GM19239 (cell line): ENCODE data around the gene GRB14.
A peak's percentile ranks its signal among the peaks of the same experiment; 100 is the strongest.
"Not testable (repeated sequence)": the region's sequence is repeated elsewhere in the genome, so short reads cannot be mapped to it uniquely, and the experiment has no call there.

Experiments used
- DNase-seq: peaks from one replicate; pipeline ENCODE4 v3.0.0; 2011; ENCODE audit warnings: low spot score; ENCODE audit not compliant: insufficient read length
- FAIRE-seq: peaks from 2 replicates; lab custom pipeline; 2011; peaks lifted over from hg19 to GRCh38; lab: Jason Lieb, UNC

The GRB14 gene

GRCh38 chr2:164561416-164561815, 59.9 kb downstream of the GRB14 start:
- no peak for DNase-seq
- no peak for FAIRE-seq

- DNase-seq (no peak), FAIRE-seq (no peak)
These were observed 60.4 kb downstream of the GRB14 start for GRCh38 chr2:164560902-164561301.

- FAIRE-seq (no peak), DNase-seq (no peak)
These were observed 61.0 kb downstream of the GRB14 start for GRCh38 chr2:164560181-164560792.

- no peak for DNase-seq
These were observed 62.8 kb downstream of the GRB14 start for GRCh38 chr2:164558450-164558849.

GRCh38 chr2:164554487-164554886, 66.8 kb downstream of the GRB14 start:
- FAIRE-seq, result no peak

More at GRCh38 chr2:164558450-164558849, 62.8 kb downstream of the GRB14 start:
- no peak for FAIRE-seq

GRCh38 chr2:164551519-164551918, 69.8 kb downstream of the GRB14 start:
- DNase-seq, result no peak
- FAIRE-seq, result no peak

More at GRCh38 chr2:164554487-164554886, 66.8 kb downstream of the GRB14 start:
- no peak for DNase-seq

GRCh38 chr2:164549705-164550104, 71.6 kb downstream of the GRB14 start:
- FAIRE-seq, result not testable (repeated sequence)

GRCh38 chr2:164545484-164545883, 75.8 kb downstream of the GRB14 start:
- FAIRE-seq, result no peak

More at GRCh38 chr2:164549705-164550104, 71.6 kb downstream of the GRB14 start:
- DNase-seq, result not testable (repeated sequence)

GRCh38 chr2:164542581-164543021, 78.7 kb downstream of the GRB14 start:
- FAIRE-seq, result no peak
- no peak for DNase-seq

More at GRCh38 chr2:164545484-164545883, 75.8 kb downstream of the GRB14 start:
- no peak for DNase-seq

GRCh38 chr2:164538240-164538866, 82.9 kb downstream of the GRB14 start:
- FAIRE-seq (peak; percentile 26), DNase-seq (no peak)

GRCh38 chr2:164535280-164536025, 85.8 kb downstream of the GRB14 start:
- DNase-seq (no peak), FAIRE-seq (no peak)

- no peak for DNase-seq
- FAIRE-seq, result no peak
These were observed 90.8 kb downstream of the GRB14 start for GRCh38 chr2:164530464-164530863.

- FAIRE-seq, result no peak
- no peak for DNase-seq
These were observed 97.6 kb downstream of the GRB14 start for GRCh38 chr2:164523726-164524125.

- no peak for FAIRE-seq
- no peak for DNase-seq
These were observed 98.3 kb downstream of the GRB14 start for GRCh38 chr2:164523009-164523408.

GRCh38 chr2:164522561-164522981, 98.7 kb downstream of the GRB14 start:
- FAIRE-seq (no peak), DNase-seq (no peak)

- FAIRE-seq, result no peak
- DNase-seq, result no peak
These were observed 105.5 kb downstream of the GRB14 start for GRCh38 chr2:164515734-164516133.

- no peak for DNase-seq
- no peak for FAIRE-seq
These were observed 106.3 kb downstream of the GRB14 start for GRCh38 chr2:164515030-164515429.

- DNase-seq, result no peak
- FAIRE-seq, result no peak
These were observed 106.8 kb downstream of the GRB14 start for GRCh38 chr2:164514491-164514890.

- FAIRE-seq, result no peak
These were observed 108.4 kb downstream of the GRB14 start for GRCh38 chr2:164512871-164513270.

GRCh38 chr2:164511738-164512137, 109.5 kb downstream of the GRB14 start:
- no peak for DNase-seq
- FAIRE-seq, result no peak

More at GRCh38 chr2:164512871-164513270, 108.4 kb downstream of the GRB14 start:
- DNase-seq, result no peak

GRCh38 chr2:164510895-164511294, 110.4 kb downstream of the GRB14 start:
- DNase-seq, result no peak
- FAIRE-seq, result no peak
